OCI-LY7 (cell line): ENCODE measurements around the gene CFAP54.

ENCODE experiments used
- CTCF ChIP-seq: fragments of 200-600 bp; sonication (generic); conservative IDR thresholded peaks from 2 replicates; pipeline ENCODE4 v1.5.1; 2014; ENCODE audit warnings: mild to moderate bottlenecking, antibody characterized with exemption, low read length, moderate library complexity, mixed read lengths
- EZH2phosphoT487 ChIP-seq: fragments of 200-600 bp; sonication (generic); IDR thresholded peaks from 2 replicates; pipeline ENCODE4 v1.6.1; 2018; ENCODE audit warnings: low read depth, borderline replicate concordance, mild to moderate bottlenecking, mixed run types, antibody characterized with exemption, low read length, moderate library complexity, mixed read lengths

GRCh38 chr12:96773031-96773430, 283.7 kb downstream of the CFAP54 start:
- TF ChIP-seq CTCF = no peak
- TF ChIP-seq EZH2phosphoT487 = no peak
